Activated T-cell treated with anti-CD3 and anti-CD28 coated beads, Interleukin-2, amount 50 U/mL, for 24 hours (primary cell): ENCODE data around the gene PPT2.
A peak's percentile ranks its signal among the peaks of the same experiment; 100 is the strongest.
"Not testable (repeated sequence)": the region's sequence is repeated elsewhere in the genome, so short reads cannot be mapped to it uniquely, and the experiment has no call there.

Experiments
- DNase-seq: peaks from one replicate; pipeline ENCODE4 v3.0.0-alpha.2; 2020
- H3K27ac Mint-ChIP-seq: 2 replicates; pipeline ENCODE4 v1.8.0; 2020; ENCODE audit warnings: mild to moderate bottlenecking, mixed read lengths
- H3K27me3 Mint-ChIP-seq: 2 replicates; pipeline ENCODE4 v1.8.0; 2020; ENCODE audit warnings: mixed read lengths
- H3K36me3 Mint-ChIP-seq: 2 replicates; pipeline ENCODE4 v1.8.0; 2020; ENCODE audit warnings: low read depth, mixed read lengths
- H3K4me1 Mint-ChIP-seq: 2 replicates; pipeline ENCODE4 v1.8.0; 2020; ENCODE audit warnings: low read depth, mixed read lengths
- H3K4me3 Mint-ChIP-seq: 2 replicates; pipeline ENCODE4 v1.8.0; 2020; ENCODE audit warnings: mild to moderate bottlenecking, moderate library complexity, mixed read lengths
- H3K9me3 Mint-ChIP-seq: 2 replicates; pipeline ENCODE4 v1.8.0; 2020; ENCODE audit warnings: mixed read lengths

PPT2 gene

GRCh38 chr6:32191696-32192607 is 38.0 kb downstream of the PPT2 start:
- peaks cover 54% of the 10 kb centered on the region for H3K36me3 Mint-ChIP-seq
- no peaks in the 10 kb centered on the region for H3K9me3 Mint-ChIP-seq
- peak overlapping the region; percentile 90 for H3K4me3 Mint-ChIP-seq
- no peaks in the 10 kb centered on the region for H3K27me3 Mint-ChIP-seq
- peak overlapping the region; percentile 99 for H3K27ac Mint-ChIP-seq
- H3K4me1 Mint-ChIP-seq, result peaks cover 68% of the 10 kb centered on the region
- DNase-seq, result no peak

GRCh38 chr6:32192608-32193039 is 38.7 kb downstream of the PPT2 start, which contains the start of gene GPSM3:
Gene GPSM3 (minus strand): TSS chr6:32192643. CDS start chr6:32192513, 130 bp downstream.
- Mint-ChIP-seq H3K9me3 (no peaks in the 10 kb centered on the region), H3K4me1 (peaks cover 63% of the 10 kb centered on the region)
- peak; percentile 69 for DNase-seq

GRCh38 chr6:32193096-32193495 is 39.2 kb downstream of the PPT2 start:
- H3K4me3 Mint-ChIP-seq, result peak overlapping the region; percentile 90
- H3K4me1 Mint-ChIP-seq, result peaks cover 58% of the 10 kb centered on the region
- not testable (repeated sequence) for H3K27me3 Mint-ChIP-seq, DNase-seq, H3K9me3 Mint-ChIP-seq
- H3K27ac Mint-ChIP-seq, result peak overlapping the region; percentile 99
- H3K36me3 Mint-ChIP-seq, result peaks cover 43% of the 10 kb centered on the region

More at GRCh38 chr6:32192608-32193039, 38.7 kb downstream of the PPT2 start, which contains the start of gene GPSM3:
- H3K27ac Mint-ChIP-seq, result peak within 1 kb of the TSS; percentile 99
- no peaks in the 10 kb centered on the region for H3K27me3 Mint-ChIP-seq
- H3K36me3 Mint-ChIP-seq, result peaks cover 48% of the 10 kb centered on the region
- H3K4me3 Mint-ChIP-seq, result peak within 1 kb of the TSS; percentile 90

GRCh38 chr6:32194388-32194787 is 40.4 kb downstream of the PPT2 start:
- H3K27ac Mint-ChIP-seq, result peak overlapping the region; percentile 99

GRCh38 chr6:32194825-32195651 is 41.1 kb downstream of the PPT2 start:
- DNase-seq, result no peak
- no peaks in the 10 kb centered on the region for H3K27me3 Mint-ChIP-seq
- peak overlapping the region; percentile 99 for H3K27ac Mint-ChIP-seq
- H3K36me3 Mint-ChIP-seq, result peaks cover 29% of the 10 kb centered on the region
- peaks cover 47% of the 10 kb centered on the region for H3K4me1 Mint-ChIP-seq
- peak overlapping the region; percentile 96 for H3K4me3 Mint-ChIP-seq
- H3K9me3 Mint-ChIP-seq, result no peaks in the 10 kb centered on the region

More at GRCh38 chr6:32194388-32194787, 40.4 kb downstream of the PPT2 start:
- Mint-ChIP-seq H3K9me3 (no peaks in the 10 kb centered on the region), H3K36me3 (peaks cover 30% of the 10 kb centered on the region), H3K4me3 (peak overlapping the region; percentile 96), H3K27me3 (no peaks in the 10 kb centered on the region), H3K4me1 (peaks cover 47% of the 10 kb centered on the region)
- DNase-seq, result no peak

GRCh38 chr6:32195652-32195901 is 41.6 kb downstream of the PPT2 start:
- Mint-ChIP-seq H3K9me3 (no peaks in the 10 kb centered on the region), H3K27me3 (no peaks in the 10 kb centered on the region), H3K4me3 (peak overlapping the region; percentile 96), H3K36me3 (peaks cover 25% of the 10 kb centered on the region), H3K4me1 (peaks cover 45% of the 10 kb centered on the region), H3K27ac (peak overlapping the region; percentile 99)
- peak; percentile 100 for DNase-seq

- no peaks in the 10 kb centered on the region for H3K27me3 Mint-ChIP-seq
- peak; percentile 81 for DNase-seq
- H3K27ac Mint-ChIP-seq, result peak overlapping the region; percentile 99
- H3K4me1 Mint-ChIP-seq, result peaks cover 41% of the 10 kb centered on the region
- peak overlapping the region; percentile 96 for H3K4me3 Mint-ChIP-seq
- H3K9me3 Mint-ChIP-seq, result no peaks in the 10 kb centered on the region
- peaks cover 23% of the 10 kb centered on the region for H3K36me3 Mint-ChIP-seq
Measured at GRCh38 chr6:32195902-32196681, 42.2 kb downstream of the PPT2 start.

- Mint-ChIP-seq H3K36me3 (peaks cover 14% of the 10 kb centered on the region), H3K4me3 (peak overlapping the region; percentile 96), H3K27me3 (no peaks in the 10 kb centered on the region), H3K9me3 (no peaks in the 10 kb centered on the region), H3K4me1 (peaks cover 35% of the 10 kb centered on the region), H3K27ac (peak overlapping the region; percentile 99)
- peak; percentile 39 for DNase-seq
Measured at GRCh38 chr6:32196682-32197616, 43.0 kb downstream of the PPT2 start.

GRCh38 chr6:32198345-32198696 is 44.4 kb downstream of the PPT2 start:
- Mint-ChIP-seq H3K4me3 (no peak overlapping the region), H3K9me3 (no peaks in the 10 kb centered on the region), H3K36me3 (peaks cover 5% of the 10 kb centered on the region), H3K27me3 (no peaks in the 10 kb centered on the region), H3K4me1 (peaks cover 28% of the 10 kb centered on the region), H3K27ac (no peak overlapping the region)
- DNase-seq, result no peak

GRCh38 chr6:32198866-32199265 is 44.9 kb downstream of the PPT2 start:
- peaks cover 23% of the 10 kb centered on the region for H3K4me1 Mint-ChIP-seq
- H3K4me3 Mint-ChIP-seq, result no peak overlapping the region
- no peaks in the 10 kb centered on the region for H3K9me3 Mint-ChIP-seq
- no peaks in the 10 kb centered on the region for H3K27me3 Mint-ChIP-seq
- no peak for DNase-seq
- H3K36me3 Mint-ChIP-seq, result peaks cover 5% of the 10 kb centered on the region
- H3K27ac Mint-ChIP-seq, result no peak overlapping the region

- Mint-ChIP-seq H3K27ac (no peak overlapping the region), H3K4me1 (peaks cover 7% of the 10 kb centered on the region), H3K36me3 (peaks cover 4% of the 10 kb centered on the region), H3K9me3 (no peaks in the 10 kb centered on the region), H3K4me3 (no peak overlapping the region), H3K27me3 (no peaks in the 10 kb centered on the region)
- no peak for DNase-seq
Measured at GRCh38 chr6:32200711-32201475, 47.0 kb downstream of the PPT2 start.

- H3K27ac Mint-ChIP-seq, result no peak overlapping the region
- H3K9me3 Mint-ChIP-seq, result no peaks in the 10 kb centered on the region
- no peaks in the 10 kb centered on the region for H3K36me3 Mint-ChIP-seq
- no peak overlapping the region for H3K4me3 Mint-ChIP-seq
- no peaks in the 10 kb centered on the region for H3K4me1 Mint-ChIP-seq
- no peak for DNase-seq
- H3K27me3 Mint-ChIP-seq, result no peaks in the 10 kb centered on the region
Measured at GRCh38 chr6:32202186-32202585, 48.2 kb downstream of the PPT2 start.
